Endometrial microvascular endothelial cells (primary cell): ENCODE data around the gene CAPRIN1. TPM values are rescaled to one million over a fixed set of nuclear protein-coding genes. Genes with fewer than 3 reads are reported as not detected.

Source experiments
- in situ Hi-C: cut with HindIII; loops from 2 replicates; pipeline ENCODE4 v1.10.0; 2017; ENCODE audit warnings: low sequenced_read_pairs, low pct_unique_long_range_greater_than_20kb; ENCODE audit errors: inconsistent ontology term
- total RNA-seq: library from RNA; depleted of rRNA; stranded (reverse); fragments of >200 nt; gene quantifications from one replicate; pipeline ENCODE4 v1.2.3, GENCODE V29; 2015; ENCODE audit errors: inconsistent ontology term

Gene CAPRIN1
- total RNA-seq, 1 donor from 2014 or later, result 260 TPM

- in situ Hi-C loops, result no loop called here
These were observed 75.7 kb downstream of the CAPRIN1 start for GRCh38 chr11:34126959-34127848.

DNA sequence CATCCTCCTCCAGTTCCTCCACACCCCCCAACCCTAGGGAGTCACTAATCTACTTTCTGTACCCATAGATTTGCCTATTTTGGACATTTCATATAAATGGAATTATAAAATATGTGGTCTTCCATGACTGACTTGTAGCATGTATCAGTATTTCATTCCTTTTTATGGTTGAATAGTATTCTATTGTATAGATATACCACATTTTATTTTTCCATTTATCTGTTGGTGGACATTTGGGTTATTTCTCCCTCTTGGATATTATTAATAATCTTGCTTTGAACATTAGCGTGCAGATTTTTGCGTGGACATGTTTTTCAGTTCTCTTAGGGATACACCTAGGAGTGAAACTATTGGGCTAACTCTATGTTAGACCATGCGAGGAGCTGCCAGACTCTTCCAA is 77.3 kb downstream of the CAPRIN1 start:
- in situ Hi-C loops, result no loop called here

- in situ Hi-C loops, result no loop called here
These were observed 80.9 kb downstream of the CAPRIN1 start for GRCh38 chr11:34132261-34132965.

GRCh38 chr11:34134765-34135164 is 83.2 kb downstream of the CAPRIN1 start:
- in situ Hi-C loops, result no loop called here

DNA sequence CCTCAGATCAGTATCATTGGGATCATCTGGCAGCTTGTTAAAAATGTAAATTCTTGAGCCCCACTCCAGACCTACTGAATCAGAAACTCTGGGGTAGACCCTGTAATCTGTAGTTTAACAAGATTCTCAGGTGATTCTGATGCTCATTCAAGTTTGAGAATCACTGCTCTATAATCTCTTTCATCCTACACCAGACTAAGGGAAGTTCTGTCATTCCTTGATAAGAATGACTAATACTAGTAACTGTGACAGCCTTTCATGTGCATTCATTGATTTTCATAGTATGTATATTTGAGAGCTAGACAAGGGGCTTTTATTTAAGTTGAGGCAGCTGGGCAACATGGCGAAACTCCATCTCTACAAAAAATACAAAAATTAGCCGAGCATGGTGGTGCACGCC is 83.9 kb downstream of the CAPRIN1 start:
- in situ Hi-C loops, result no loop called here

- in situ Hi-C loops, result no loop called here
These were observed 84.9 kb downstream of the CAPRIN1 start for GRCh38 chr11:34136420-34136819.

DNA sequence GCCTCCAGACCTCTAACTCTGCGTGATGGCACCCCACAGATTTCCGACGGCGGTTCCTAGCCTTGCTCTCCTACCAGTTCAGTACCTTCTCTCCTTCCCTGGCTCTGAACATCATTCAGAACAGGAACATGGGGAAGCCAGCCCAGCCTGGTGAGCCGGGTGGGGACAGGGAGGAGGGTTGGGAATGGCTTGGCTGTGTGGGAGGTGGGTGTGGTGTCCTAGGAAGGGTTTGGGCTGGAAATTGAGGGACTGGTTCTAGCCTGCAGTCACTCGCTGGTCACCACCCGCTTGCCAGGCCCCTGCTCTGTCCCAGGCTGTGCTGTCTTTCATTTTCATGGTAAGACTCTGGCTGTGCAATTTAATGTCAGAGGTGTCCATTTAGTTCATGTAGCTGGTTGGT is 87.8 kb downstream of the CAPRIN1 start:
- in situ Hi-C loops, result no loop called here

DNA sequence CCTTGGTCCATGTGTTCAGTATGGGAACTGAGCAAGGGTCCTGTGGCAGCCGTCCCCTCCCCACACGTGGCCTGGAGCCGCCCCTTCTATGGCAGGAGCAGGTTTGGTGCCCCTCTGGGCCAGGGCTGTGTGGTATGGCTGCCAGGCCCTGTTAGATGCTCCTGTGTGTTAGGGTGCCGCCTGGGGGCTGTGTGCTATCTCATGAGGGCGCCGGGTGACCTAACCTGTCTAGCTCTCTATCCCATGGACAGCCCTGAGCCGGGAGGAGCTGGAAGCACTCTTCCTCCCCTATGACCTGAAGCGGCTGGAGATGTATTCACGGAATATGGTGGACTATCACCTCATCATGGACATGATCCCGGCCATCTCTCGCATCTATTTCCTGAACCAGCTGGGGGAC is 88.6 kb downstream of the CAPRIN1 start:
- in situ Hi-C loops, result no loop called here

DNA sequence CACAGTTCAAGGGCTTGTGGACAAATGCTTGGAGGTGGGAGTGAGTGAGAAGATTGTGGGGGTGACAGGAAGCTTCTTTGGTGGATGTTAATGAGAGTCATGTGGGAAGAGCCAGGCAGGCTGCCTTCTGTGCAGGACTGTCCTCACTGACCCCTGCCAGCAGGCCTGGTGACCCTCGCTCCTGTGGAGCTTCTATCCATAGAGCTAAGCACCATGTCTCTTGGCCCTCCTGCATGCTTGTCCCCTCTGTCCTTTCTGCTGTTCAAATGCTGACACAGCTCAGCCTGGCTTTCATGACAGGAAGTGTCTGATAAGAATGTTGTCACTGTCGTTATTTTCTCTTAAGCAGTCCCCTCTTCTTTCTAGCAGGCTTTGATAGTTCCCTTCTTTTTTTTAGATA is 91.5 kb downstream of the CAPRIN1 start:
- in situ Hi-C loops, result no loop called here

GRCh38 chr11:34145073-34145472 is 93.5 kb downstream of the CAPRIN1 start:
- in situ Hi-C loops, result no loop called here

DNA sequence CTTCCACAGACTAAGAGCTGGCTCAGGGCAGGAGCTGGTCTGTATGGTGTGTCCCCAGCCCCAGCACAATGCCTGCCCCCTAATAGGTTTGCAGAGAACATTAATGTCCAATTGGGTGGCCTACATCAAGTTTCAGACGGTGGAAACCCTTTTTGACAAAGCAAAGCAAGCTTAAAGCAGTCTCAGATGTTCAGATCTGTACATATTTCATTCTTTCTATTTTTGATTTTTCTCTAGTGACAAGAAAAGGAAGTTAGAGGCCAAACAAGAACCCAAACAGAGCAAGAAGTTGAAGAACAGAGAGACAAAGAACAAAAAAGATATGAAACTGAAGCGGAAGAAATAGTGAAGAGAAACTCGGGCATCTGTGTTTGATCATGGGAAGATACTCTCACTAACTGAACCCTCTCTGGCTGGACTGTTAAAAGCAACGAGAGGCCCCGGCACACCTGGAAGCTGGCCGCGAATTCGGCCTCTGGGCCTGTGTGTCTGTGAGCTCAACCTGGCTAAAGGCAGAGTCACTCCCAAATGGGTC is 94.4 kb downstream of the CAPRIN1 start:
- in situ Hi-C loops, result no loop called here

GRCh38 chr11:34146411-34146810 is 94.9 kb downstream of the CAPRIN1 start:
- in situ Hi-C loops, result no loop called here

DNA sequence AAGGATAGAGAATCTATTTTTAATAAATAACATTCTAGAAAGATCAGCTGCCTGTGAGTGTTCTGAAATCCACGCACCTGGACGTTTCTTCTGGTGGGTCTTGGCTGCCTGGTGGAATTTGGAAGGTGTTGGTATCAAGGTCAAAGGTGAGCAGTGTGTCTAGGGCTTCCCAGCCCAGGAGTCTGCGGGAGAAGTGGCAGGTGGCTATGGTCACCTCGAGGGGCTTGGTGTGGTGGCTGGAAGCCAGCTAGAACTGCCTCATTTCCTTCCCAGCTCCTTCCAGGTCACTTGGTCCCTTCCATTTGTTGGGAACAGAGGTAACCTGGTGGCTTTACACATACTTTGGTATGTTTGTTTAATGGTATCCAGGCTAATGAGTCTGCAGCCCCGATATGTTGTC is 95.3 kb downstream of the CAPRIN1 start:
- in situ Hi-C loops, result no loop called here

- in situ Hi-C loops, result no loop called here
These were observed 96.0 kb downstream of the CAPRIN1 start for GRCh38 chr11:34147581-34147980.

DNA sequence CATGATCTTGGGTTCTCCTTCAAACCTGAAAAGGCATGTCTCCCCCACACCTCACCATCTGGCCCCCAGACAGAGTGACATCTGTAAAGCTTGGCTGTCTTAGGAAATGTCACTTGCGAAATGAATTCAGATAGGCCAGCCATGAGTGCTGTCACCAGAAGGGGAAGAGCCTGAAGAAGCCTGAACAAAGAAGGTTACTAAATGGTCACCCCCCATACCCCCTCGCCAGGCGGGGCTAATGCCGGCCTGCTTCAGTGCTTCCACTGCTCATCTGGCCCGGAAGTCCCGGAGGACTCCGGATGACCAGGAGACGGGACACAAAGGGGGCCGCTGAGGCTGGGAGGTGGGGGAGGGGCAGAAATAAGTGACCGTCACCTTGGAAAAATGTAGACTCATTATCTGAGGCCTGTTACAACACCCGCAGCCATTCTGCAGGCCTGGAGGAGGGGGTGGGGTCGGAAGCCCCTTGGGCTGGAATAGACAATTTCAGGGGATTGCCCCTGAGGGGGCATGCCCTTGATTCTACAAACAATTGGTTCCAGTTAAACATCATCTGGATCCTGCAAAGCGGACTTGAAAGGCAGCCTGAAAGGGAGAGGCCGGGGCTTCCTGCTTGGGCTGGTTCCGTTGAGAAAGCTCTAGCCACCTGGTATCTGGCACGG is 97.1 kb downstream of the CAPRIN1 start:
- in situ Hi-C loops, result no loop called here

- in situ Hi-C loops, result no loop called here
These were observed 97.7 kb downstream of the CAPRIN1 start for GRCh38 chr11:34149274-34149673.

GRCh38 chr11:34149786-34150185 is 98.3 kb downstream of the CAPRIN1 start:
- in situ Hi-C loops, result no loop called here

GRCh38 chr11:34150494-34151151 is 99.1 kb downstream of the CAPRIN1 start:
- in situ Hi-C loops, result no loop called here
